ENCODE data around the gene SAFB.
"Not testable (repeated sequence)": the region's sequence is repeated elsewhere in the genome, so short reads cannot be mapped to it uniquely, and the experiment has no call there.

The SAFB gene

GRCh38 chr19:5595129-5595528, 27.8 kb upstream of the SAFB start:
- DNase-seq, result no peak

GRCh38 chr19:5595745-5596144, 27.1 kb upstream of the SAFB start:
- no peak for DNase-seq

- DNase-seq, result no peak
These were observed 22.1 kb upstream of the SAFB start for GRCh38 chr19:5600797-5601196.

GRCh38 chr19:5603626-5604025, 19.3 kb upstream of the SAFB start:
- no peak for DNase-seq

GRCh38 chr19:5605362-5605761, 17.5 kb upstream of the SAFB start:
- DNase-seq, result no peak

GRCh38 chr19:5607318-5608275, 15.3 kb upstream of the SAFB start:
- DNase-seq, result no peak

GRCh38 chr19:5608291-5608690, 14.6 kb upstream of the SAFB start:
- DNase-seq, result no peak

GRCh38 chr19:5608766-5609165, 14.1 kb upstream of the SAFB start:
- DNase-seq, result not testable (repeated sequence)

- no peak for DNase-seq
These were observed 12.9 kb upstream of the SAFB start for GRCh38 chr19:5609881-5610448.

- no peak for DNase-seq
These were observed 9.7 kb upstream of the SAFB start for GRCh38 chr19:5612891-5613865.

- DNase-seq, result peak; percentile 34
These were observed 7.0 kb upstream of the SAFB start for GRCh38 chr19:5615756-5616327.

- DNase-seq, result no peak
These were observed 5.8 kb upstream of the SAFB start for GRCh38 chr19:5617080-5617479.

- DNase-seq, result no peak
These were observed 4.3 kb upstream of the SAFB start for GRCh38 chr19:5618591-5618990.

- DNase-seq, result no peak
These were observed 2.9 kb upstream of the SAFB start for GRCh38 chr19:5619946-5620345.

GRCh38 chr19:5621311-5621944, 1.5 kb upstream of the SAFB start:
- DNase-seq, result no peak

- no peak for DNase-seq
These were observed 878 bp upstream of the SAFB start for GRCh38 chr19:5621945-5622464.

- no peak for DNase-seq
These were observed 624 bp downstream of the SAFB start for GRCh38 chr19:5623397-5624017.

- DNase-seq, result peak; percentile 25
These were observed 1.3 kb downstream of the SAFB start for GRCh38 chr19:5624018-5624663.

GRCh38 chr19:5624741-5625278, 1.9 kb downstream of the SAFB start:
- no peak for DNase-seq

GRCh38 chr19:5625641-5626040, 2.8 kb downstream of the SAFB start:
- DNase-seq, result no peak
